HG02973 (cell line): ENCODE measurements around the gene CA10.

Source experiments
- ATAC-seq: cut with Tn5 transposase; IDR thresholded peaks from one replicate; pipeline ENCODE4 v1.9.1; 2021; ENCODE audit warnings: moderate library complexity; ENCODE audit not compliant: unreplicated experiment

Gene CA10

GRCh38 chr17:51661403-51661802 lies 497.1 kb downstream of the CA10 start:
- ATAC-seq: no peak

- no peak for ATAC-seq
Measured at GRCh38 chr17:51660266-51660665, 498.2 kb downstream of the CA10 start.

DNA sequence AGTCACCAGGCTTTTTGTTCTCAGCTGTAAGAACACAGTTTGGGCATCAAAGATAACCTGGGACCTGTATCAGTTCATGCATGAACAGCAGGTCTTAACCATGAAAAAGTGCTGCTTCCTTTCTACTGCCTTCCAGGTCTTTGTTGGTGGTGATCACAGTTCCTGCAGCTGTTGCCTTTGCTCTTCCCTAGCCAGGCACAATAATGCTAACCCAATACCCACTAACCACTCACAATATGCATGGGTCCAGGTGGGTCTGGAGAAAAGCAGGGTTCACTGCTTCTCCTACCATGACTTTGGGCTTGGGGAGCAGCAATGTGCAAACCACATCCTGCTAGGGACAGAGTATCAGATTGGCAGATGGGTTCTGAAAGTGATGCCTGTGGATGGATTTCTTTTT lies 501.3 kb downstream of the CA10 start:
- ATAC-seq: no peak

DNA sequence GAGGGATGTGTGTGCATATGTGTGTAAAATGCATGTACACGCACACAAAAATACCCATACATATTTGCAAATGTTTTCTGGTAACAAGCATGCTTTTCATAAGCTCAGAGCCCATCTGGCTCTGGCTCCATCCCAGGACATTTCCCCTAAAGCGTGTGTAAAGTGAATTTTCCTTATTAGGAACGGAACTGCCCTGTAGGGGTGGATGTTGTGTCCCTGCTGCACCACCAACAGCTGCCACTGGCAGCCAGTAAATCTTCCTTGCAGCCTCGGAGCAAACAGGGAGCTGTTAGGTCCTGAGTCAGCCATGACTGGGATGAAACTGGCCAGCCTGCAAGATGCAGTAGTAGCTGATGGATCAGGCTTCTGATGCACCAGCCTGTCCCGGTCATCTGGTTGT lies 504.6 kb downstream of the CA10 start:
- no peak for ATAC-seq

DNA sequence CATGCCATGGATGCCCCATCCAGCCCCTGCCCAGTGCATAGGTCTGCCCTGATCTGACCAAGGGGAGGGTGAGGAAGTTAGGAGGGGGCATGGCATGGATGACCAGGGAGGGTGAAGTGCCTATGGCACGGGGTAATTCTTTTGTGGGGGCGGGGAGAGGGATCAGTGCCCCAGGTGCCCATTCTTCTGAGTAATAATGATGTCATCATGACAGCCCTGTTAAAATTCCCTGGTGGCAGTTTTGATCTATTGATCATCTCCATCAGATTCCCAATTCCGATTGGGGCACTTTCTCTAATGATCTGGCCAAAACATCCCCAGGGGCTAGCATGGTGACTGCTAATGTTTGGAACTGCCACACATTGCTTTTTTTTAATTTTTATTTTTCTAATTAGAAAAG lies 506.0 kb downstream of the CA10 start:
- ATAC-seq: no peak

DNA sequence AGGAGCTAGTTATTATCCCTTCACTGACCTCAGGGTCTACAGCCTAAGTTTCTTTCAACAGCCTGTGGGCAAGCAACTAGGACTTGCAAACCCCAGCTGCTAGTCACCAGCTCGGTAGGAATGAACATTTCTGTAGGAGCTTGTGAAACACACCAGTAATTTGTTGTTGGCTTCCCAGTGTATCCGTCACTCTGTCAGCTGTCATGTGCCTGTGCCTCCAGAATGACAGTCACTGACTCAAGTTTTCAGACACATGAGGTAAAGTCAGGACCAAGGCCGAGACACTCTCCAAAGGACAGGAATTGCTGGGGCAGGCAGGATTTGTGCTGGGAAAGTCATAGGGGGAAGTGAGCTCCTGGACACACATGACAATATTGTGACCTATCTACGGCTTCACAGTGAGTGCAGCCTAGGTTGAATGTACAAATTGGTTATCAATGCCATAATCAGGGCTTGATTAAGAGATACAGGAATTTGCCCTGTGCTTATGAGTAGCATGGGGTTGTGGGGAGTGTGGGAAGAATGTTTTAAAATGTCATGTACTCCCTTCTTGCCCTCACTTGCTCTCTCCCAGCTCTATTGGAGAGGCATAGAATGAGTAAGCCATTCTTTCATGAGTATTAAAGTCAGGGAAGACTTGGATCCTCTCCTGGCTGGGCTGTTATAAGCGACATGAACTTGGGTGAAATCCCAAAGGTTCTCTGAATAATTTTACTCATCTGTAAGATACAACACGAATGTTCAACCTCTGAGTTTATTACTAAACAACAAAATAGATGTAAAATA lies 506.8 kb downstream of the CA10 start:
- ATAC-seq: no peak

DNA sequence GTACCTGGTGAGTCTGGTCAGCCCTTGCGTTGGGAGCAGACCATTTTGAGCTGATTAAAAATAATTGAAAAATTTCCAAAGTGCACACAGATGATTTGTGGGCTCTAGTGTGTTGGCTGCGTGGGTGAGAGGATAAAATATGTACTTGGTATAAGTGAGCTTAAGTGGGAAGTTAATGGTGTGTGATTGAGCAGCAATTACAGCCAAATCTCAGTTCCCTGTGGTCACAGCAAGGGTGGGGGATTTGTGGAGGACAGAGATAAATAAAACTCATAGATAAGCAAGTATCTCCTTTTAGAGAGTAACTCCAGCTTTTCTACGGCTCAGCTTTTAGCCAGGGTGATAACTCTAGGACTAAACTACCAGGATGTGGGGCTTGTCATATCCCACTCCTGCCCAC lies 507.7 kb downstream of the CA10 start:
- no peak for ATAC-seq

DNA sequence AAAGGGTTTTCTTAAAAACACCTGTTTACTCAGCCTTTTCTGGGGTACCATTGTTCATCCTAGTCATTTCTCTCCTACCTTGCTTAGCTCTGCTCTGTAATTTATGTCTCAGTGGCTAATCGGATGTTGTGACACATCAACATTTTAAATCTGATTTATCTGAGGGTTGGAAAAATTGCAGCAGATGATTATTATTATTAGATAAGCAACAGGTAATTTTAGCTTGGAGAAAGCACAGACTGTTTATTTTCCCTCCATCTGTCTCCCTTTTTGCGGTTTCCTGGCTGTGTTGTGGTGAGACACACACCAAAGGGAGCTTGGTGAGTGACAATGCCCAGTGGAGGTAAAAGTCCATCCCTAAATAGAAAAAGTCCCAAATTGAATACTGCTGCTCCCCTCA lies 508.3 kb downstream of the CA10 start:
- ATAC-seq: no peak

DNA sequence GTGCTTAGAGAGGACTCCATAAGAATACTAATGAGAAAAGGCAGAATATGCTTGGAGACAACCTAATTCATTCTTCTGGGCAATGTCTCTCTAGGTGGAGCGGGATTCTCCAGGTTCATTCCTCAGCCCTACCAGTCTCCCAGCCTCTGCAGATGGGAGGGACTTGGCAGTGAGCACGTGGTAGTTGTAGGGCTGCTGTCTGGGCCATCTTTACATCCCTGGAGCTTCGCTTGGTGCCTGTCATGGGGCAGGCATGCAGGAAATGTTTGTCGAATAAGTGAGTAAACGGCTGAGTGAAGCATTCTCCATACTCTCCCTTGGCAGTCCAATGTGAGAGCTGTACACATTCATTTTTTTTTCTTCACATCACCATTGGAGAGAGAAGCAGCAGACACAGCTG lies 510.7 kb downstream of the CA10 start:
- ATAC-seq: no peak

DNA sequence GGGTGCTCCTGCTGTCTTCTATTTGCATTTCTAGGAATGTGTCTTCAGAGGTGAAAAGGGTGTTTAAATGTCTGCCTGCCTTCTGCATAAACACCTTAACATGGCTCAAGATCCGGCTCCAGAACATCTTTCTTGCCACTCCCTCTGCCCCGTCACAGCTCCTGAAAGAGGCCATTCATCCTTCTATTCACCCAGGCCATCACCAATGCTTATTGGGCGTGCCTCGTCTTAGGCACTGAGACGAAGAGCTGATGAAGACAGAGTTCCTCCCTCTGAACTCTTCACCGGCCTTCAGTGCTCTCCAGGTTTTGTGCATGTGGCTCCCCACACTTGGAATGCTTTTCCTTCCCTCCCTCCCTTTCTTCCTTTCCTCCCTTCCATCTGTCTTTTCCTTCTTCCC lies 511.4 kb downstream of the CA10 start:
- ATAC-seq: no peak

GRCh38 chr17:51646539-51646938 lies 512.0 kb downstream of the CA10 start:
- ATAC-seq: no peak

- no peak for ATAC-seq
Measured at GRCh38 chr17:51645056-51645455, 513.5 kb downstream of the CA10 start.

GRCh38 chr17:51643702-51644490 lies 514.6 kb downstream of the CA10 start:
- no peak for ATAC-seq

DNA sequence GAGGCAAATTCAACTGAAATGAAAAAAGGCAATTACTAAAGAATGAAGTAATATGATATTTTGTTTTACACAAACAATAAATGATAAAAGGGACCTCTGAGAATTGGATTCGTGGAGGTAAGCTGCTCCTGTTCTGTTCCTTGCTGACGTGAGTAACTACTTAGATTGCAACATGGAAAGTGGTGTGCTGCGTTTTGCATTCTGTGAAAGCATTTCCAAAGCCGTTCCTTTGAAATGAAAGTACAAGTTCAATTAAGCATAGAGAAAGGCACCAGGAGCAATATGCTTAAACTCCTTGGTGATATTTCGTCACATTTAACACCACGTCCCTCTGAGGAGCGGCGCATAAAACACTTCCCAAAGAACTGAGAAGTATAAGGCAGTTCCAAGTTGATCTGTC lies 516.5 kb downstream of the CA10 start:
- ATAC-seq: no peak

DNA sequence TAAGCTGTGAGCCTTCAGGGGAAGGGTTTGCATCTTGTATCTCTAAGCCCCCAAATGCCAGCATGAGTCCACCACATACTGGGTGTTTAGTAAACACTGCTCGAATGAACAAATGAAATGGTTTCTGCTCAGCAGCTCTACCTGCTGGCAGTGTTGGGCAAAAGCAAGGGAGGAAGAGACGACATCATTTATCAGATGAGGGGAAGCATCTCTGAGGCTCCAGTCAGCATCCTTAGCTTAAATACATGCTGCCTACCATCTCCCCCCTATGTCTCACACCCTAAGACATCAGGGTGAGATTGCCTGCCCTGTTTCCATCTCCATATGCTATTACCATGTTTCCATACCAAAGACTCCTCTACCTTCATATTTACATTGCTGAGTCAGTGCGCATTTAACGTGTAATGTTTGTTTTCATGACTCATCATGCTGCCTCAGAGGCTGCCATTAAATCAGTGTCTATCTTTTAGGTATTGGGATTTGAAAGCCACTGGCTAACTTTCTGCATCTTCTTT lies 518.3 kb downstream of the CA10 start:
- no peak for ATAC-seq

DNA sequence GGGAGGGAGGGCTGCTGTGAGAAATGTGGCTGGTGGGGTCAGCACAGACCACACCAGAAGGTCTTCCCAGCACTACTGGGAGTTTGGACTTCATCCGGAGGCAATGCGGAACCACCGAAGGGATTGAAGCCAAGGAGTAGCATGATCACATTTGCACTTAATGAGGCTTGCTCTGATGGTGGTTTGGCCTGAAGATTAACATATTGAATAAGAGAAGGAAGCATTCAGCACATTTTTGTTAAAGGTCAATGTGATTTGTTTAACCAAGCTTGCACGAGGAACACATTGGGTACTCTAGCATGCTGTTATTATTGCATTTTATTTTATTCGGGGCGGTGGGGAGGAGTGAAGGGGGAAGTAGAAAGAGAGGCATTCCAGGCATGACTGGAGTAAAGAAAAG lies 519.5 kb downstream of the CA10 start:
- ATAC-seq: no peak

DNA sequence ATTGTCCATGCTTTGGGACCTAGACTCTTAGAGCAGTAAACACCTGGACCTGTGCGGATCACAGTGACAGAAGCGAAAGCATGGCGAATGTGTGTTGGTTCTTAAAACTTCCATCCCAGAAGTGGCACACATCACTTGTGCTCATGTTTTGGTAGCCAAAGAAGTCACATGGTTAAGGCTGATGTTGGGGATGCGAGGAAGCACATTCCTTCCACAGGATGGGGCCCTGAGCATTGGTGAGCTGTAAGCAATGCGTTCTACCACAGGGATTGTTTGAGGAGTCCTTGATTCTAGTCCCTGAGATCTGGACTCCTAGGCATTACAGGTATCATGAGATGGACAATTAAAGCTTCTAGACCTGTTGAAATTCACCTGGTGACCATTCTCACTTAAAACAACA lies 522.2 kb downstream of the CA10 start:
- ATAC-seq: no peak

GRCh38 chr17:51630101-51630671 lies 528.3 kb downstream of the CA10 start:
- ATAC-seq: no peak

- no peak for ATAC-seq
Measured at GRCh38 chr17:51629232-51629631, 529.3 kb downstream of the CA10 start.

GRCh38 chr17:51627779-51628178 lies 530.7 kb downstream of the CA10 start:
- no peak for ATAC-seq

DNA sequence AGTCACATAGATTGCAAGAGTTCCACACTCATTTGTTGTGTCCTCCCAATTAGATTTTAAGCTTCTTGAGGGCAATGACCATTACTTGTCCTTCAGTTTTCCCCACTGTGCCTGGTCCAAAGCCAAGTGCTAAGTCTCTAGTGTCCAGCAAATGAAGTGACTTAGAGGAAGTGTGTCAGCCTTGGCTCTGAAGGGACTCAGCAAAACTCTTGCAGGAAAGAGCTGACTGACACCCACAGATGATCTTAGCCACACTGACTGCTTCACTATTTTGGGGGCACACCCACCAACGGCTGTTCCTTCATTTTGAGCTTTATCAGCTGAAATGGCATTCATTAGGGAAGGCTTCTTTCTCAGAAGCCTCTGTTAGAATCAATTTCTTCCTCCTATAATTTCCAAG lies 540.0 kb downstream of the CA10 start:
- ATAC-seq: no peak

DNA sequence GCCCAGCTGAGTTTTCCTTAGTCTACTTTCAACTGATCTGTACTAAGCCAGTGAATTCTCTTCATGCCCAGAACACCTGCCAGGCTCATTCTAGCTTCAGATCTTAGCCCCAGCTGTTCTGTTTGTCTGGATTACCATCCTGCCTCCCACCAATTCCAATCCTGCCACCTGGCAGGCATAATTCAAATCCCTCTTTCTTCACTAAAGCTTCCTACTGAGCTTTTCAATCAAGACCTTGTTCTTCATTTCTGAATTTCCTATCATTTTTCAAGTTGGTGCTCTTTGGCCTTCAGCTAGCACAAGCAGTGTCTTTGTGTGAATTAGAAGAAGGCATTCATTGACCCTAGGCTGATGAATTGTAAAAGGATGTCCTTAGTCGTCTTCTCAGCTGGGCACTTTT lies 540.5 kb downstream of the CA10 start:
- ATAC-seq: no peak
